Activated gamma-delta T cell treated with Interleukin-2 at 50 U/mL for 16 hours (primary cell): ENCODE data around the gene TBC1D14.
A peak's percentile ranks its signal among the peaks of the same experiment; 100 is the strongest.

Experiments
- DNase-seq: peaks from one replicate; pipeline ENCODE4 v3.0.0-alpha.2; 2020

TBC1D14 gene

DNA sequence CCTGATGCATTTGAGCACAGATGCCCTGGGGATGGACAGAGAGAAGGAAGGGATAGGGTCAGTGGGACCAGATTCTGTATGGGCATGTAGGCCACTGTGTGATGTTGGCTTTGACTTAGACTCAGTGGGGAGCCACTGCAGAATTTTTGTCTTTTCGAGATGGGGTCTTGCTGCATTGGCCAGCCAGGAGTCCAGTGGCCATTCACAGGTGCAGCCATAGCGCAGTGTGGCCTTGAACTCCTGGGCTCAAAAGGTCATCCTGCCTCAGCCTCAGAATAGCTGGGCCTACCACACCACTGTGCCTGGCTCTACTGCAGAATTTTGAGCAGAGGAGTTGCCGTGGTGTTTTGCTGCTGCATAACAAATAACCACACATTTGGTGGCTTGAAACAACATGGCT lies 22.8 kb downstream of the TBC1D14 start:
- no peak for DNase-seq

GRCh38 chr4:6932918-6933317 lies 23.3 kb downstream of the TBC1D14 start:
- DNase-seq, result no peak

DNA sequence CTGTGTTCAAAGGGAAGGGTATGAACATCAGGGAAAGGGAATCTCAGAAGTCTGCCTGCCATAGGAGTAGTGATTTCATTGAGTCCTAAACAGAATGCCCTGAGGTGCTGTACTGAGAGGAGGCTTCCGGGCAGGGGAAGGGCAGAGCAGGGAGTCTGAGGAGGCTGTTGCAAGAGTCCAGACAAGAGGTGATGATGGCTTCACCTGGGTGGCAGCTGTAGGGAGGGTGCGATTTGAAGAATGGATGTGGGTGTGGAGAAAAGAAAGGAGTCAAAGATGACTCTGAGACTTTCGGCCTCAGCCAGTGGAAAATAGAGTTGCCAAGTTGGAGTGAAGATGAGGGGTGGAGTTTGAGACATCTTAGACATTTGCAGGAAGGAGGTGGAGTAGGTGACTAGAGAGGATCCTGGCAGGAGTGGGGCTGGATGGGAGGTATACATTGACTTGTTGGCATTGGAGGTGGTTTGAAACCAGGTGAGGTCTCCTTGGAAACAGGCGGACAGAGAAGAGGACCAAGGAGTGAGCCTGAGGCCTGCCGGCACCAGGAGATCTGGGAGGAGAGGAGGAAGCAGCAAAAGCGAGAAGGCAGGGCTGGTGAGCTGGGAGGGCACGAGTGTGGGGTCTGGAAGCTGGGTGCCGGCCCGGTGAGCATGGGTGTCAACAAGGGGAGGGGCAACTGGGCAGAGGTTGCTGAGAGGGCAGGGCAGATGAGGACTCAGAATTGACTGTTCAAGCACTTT lies 24.2 kb downstream of the TBC1D14 start:
- no peak for DNase-seq

DNA sequence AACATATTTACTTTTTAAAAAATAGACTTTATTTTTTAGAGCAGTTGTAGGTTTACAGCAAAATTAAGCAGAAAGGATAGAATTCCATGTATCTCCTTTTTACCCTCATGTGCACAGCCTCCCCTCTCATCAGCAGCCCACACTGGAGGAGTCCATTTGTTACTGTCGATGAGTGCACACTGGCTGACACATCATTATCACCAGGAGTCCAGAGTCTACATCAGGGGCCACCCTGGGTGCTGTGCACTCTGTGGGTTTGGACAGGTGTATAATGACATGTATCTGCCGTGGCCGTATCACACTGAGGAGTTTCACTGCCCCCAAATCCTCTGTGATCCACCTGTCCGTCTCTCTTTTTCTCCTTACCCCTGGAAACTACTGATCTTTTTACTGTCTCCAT lies 26.3 kb downstream of the TBC1D14 start:
- no peak for DNase-seq

GRCh38 chr4:6937201-6937600 lies 27.6 kb downstream of the TBC1D14 start:
- DNase-seq, result no peak

DNA sequence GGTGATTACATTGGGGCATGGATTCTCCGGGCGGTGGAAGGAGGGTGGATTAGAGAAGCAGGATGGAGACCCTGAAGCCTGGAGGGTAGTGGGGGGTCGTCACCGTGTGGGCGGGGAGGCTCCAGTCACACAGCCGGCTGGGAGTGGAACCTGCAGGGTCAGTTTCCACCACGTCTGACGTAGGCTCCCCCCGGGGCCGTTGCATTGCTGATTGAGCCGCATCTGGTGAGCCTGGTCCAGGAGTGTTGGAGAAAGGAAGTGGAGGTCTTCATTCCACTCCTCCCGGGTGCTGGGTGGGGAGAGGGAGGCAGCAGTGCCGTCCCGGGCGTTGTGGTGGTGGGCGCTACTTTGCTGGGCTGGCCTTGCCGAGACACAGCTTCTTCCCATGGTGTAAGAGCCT lies 28.1 kb downstream of the TBC1D14 start:
- DNase-seq, result no peak

DNA sequence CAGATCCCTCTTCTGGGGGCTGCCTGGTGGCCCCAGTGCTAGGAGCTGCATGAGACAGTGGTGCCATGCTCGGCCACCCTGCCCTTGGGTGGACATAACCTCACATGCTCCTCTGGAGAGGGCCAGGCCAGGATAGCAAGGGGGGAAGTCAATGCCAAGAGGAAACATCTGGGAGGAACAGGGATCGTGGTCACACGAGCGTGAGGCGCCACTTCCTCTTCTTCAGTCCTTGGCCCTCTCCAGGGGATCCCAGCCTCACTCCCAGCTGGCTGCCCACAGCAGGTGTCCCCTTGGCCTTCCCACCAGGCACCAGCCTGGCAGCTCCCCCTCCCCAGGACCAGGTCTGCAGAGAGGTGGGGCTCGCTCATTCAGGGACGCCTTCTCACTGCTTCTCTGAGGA lies 28.6 kb downstream of the TBC1D14 start:
- DNase-seq, result no peak

GRCh38 chr4:6938647-6939271 lies 29.1 kb downstream of the TBC1D14 start:
- no peak for DNase-seq

- no peak for DNase-seq
Observed at GRCh38 chr4:6939761-6940743, 30.4 kb downstream of the TBC1D14 start.

- DNase-seq, result no peak
Observed at GRCh38 chr4:6940744-6941137, 31.1 kb downstream of the TBC1D14 start.

DNA sequence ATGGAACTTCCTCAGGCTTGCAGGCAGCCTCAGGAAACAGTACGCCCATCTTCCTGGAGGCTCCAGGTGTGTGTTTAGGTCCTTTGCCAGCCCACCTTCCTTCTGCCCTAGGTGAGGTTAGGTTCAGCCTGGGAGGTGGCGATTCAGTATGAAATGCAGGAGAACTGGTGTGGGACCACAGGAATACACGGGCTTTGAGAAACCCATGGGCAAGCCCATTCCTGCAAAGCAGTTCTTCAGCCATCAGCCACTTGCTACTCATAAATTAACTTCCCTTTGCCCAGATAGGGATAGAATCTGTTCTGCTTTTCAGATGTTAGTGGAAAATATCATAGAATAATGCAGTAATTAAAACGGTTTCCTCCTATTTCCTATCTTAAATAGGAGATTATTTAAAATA lies 32.2 kb downstream of the TBC1D14 start:
- DNase-seq, result no peak

GRCh38 chr4:6942238-6942800 lies 32.7 kb downstream of the TBC1D14 start:
- peak; percentile 58 for DNase-seq

- DNase-seq, result no peak
Observed at GRCh38 chr4:6943012-6943884, 33.6 kb downstream of the TBC1D14 start.

DNA sequence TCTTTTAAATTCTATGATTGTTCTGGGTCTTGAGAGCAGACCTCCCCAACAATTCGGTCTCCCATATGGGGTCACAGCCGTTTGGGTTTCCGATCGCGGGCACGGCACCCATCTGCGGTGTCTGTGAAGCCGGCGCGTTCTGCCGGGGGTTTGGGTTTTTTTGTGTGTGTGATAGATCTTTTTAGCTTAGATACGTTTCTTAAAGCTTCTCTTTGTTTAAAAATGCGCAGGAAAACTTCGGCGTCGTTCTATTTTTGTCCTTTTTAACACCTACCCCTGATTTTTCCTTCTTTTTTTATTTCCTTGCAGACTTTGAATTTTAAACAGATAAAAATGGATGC lies 34.2 kb downstream of the TBC1D14 start:
- no peak for DNase-seq

- DNase-seq, result no peak
Observed at GRCh38 chr4:6944301-6945051, 34.9 kb downstream of the TBC1D14 start.

GRCh38 chr4:6945052-6945409 lies 35.4 kb downstream of the TBC1D14 start:
- DNase-seq, result no peak

DNA sequence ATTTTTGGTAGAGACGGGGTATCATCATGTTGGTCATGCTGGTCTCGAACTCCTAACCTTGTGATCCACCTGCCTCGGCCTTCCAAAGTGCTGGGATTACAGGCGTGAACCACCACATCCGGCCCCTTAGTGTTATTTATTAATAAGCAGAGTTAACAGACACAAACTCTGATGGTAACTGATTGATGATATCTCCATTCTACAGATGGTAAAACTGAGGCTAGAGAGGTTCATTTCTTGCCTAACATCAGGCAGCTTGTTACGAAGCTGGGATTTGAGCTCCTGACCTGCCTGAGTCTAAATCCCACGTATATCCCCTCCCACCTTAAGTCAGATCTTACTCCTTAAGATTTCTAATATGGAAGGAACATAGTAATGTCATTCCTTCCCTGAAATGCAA lies 36.9 kb downstream of the TBC1D14 start:
- no peak for DNase-seq

GRCh38 chr4:6948134-6948460 lies 38.5 kb downstream of the TBC1D14 start:
- no peak for DNase-seq

GRCh38 chr4:6951880-6952381 lies 42.3 kb downstream of the TBC1D14 start:
- no peak for DNase-seq

- DNase-seq, result no peak
Observed at GRCh38 chr4:6953751-6954380, 44.2 kb downstream of the TBC1D14 start.

GRCh38 chr4:6955261-6955911 lies 45.8 kb downstream of the TBC1D14 start:
- no peak for DNase-seq
